Endothelial cell (in vitro differentiated cells): ENCODE measurements around the gene SHISA8. TPM values are rescaled to one million over a fixed set of nuclear protein-coding genes. Genes with fewer than 3 reads are reported as not detected.

Experiments used
- DNase-seq: peaks from one replicate; pipeline ENCODE4 v3.0.0; 2021; ENCODE audit warnings: low spot score
- H3K27ac Mint-ChIP-seq: one replicate; pipeline ENCODE4 v1.8.0; 2021; ENCODE audit warnings: mixed read lengths, inconsistent platforms; ENCODE audit not compliant: unreplicated experiment
- H3K27me3 Mint-ChIP-seq: one replicate; pipeline ENCODE4 v1.8.0; 2021; ENCODE audit warnings: mild to moderate bottlenecking, moderate library complexity, mixed read lengths, inconsistent platforms; ENCODE audit not compliant: unreplicated experiment
- H3K36me3 Mint-ChIP-seq: one replicate; pipeline ENCODE4 v1.8.0; 2021; ENCODE audit warnings: mild to moderate bottlenecking, low read depth, mixed read lengths, inconsistent platforms; ENCODE audit not compliant: unreplicated experiment
- H3K4me1 Mint-ChIP-seq: one replicate; pipeline ENCODE4 v1.8.0; 2021; ENCODE audit warnings: mild to moderate bottlenecking, mixed read lengths, inconsistent platforms; ENCODE audit not compliant: unreplicated experiment
- H3K4me3 Mint-ChIP-seq: one replicate; pipeline ENCODE4 v1.8.0; 2021; ENCODE audit warnings: mild to moderate bottlenecking, mixed read lengths, inconsistent platforms; ENCODE audit not compliant: unreplicated experiment
- H3K9me3 Mint-ChIP-seq: one replicate; pipeline ENCODE4 v1.8.0; 2021; ENCODE audit warnings: mixed read lengths, inconsistent platforms; ENCODE audit not compliant: unreplicated experiment
- total RNA-seq: library from RNA; stranded (reverse); fragmentation: NEBNext Ultra II Directional; extraction: Animal tissue kit (Norgen Biotek cat#: 25700); gene quantifications from one replicate; pipeline ENCODE4 v1.2.1, GENCODE V29; 2021; ENCODE audit not compliant: unreplicated experiment
- TF ChIP-seq, protein P1 (sequence below): fragments of 200-600 bp; sonication (generic); IDR thresholded peaks from one replicate; pipeline ENCODE4 v1.5.0; 2021; ENCODE audit warnings: antibody characterized with exemption; ENCODE audit not compliant: unreplicated experiment

The SHISA8 gene
- total RNA-seq, 1 donor from 2014 or later: 0.41 TPM

DNA sequence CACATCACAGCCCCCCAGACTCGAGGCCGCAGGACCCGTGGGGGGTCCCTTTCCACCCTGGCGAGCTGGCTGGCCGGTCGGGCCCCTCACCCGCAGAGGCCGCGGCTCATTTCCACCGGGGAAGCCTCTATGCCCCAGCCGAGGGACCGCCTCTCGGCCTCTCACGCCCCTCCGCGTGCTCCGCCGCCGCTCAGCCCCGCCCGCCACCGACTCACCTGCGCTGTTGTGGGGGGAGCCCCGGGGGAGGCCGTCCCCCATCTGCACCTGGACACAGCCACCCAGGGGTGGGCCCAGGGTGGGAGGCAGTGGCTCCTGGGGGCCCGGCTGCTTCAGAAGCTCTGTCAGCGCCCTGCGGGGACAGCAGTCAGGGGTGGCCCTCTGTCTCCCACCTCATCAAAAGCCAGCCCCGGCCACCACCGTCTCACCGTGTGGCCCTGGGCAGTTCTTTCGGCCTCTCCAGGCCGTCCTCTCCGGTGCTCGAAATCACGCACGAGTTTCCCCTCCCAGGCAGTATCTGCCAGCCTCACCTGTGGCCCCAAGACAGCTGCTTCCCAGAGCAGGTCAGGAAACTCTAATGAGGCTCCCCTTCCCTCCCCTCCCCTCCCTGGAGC is 3.8 kb downstream of the SHISA8 start:
- TF ChIP-seq, protein P1, sequence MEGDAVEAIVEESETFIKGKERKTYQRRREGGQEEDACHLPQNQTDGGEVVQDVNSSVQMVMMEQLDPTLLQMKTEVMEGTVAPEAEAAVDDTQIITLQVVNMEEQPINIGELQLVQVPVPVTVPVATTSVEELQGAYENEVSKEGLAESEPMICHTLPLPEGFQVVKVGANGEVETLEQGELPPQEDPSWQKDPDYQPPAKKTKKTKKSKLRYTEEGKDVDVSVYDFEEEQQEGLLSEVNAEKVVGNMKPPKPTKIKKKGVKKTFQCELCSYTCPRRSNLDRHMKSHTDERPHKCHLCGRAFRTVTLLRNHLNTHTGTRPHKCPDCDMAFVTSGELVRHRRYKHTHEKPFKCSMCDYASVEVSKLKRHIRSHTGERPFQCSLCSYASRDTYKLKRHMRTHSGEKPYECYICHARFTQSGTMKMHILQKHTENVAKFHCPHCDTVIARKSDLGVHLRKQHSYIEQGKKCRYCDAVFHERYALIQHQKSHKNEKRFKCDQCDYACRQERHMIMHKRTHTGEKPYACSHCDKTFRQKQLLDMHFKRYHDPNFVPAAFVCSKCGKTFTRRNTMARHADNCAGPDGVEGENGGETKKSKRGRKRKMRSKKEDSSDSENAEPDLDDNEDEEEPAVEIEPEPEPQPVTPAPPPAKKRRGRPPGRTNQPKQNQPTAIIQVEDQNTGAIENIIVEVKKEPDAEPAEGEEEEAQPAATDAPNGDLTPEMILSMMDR: no peak
- Mint-ChIP-seq H3K4me3 (no peak overlapping the region), H3K27me3 (peaks cover 29% of the 10 kb centered on the region)

DNA sequence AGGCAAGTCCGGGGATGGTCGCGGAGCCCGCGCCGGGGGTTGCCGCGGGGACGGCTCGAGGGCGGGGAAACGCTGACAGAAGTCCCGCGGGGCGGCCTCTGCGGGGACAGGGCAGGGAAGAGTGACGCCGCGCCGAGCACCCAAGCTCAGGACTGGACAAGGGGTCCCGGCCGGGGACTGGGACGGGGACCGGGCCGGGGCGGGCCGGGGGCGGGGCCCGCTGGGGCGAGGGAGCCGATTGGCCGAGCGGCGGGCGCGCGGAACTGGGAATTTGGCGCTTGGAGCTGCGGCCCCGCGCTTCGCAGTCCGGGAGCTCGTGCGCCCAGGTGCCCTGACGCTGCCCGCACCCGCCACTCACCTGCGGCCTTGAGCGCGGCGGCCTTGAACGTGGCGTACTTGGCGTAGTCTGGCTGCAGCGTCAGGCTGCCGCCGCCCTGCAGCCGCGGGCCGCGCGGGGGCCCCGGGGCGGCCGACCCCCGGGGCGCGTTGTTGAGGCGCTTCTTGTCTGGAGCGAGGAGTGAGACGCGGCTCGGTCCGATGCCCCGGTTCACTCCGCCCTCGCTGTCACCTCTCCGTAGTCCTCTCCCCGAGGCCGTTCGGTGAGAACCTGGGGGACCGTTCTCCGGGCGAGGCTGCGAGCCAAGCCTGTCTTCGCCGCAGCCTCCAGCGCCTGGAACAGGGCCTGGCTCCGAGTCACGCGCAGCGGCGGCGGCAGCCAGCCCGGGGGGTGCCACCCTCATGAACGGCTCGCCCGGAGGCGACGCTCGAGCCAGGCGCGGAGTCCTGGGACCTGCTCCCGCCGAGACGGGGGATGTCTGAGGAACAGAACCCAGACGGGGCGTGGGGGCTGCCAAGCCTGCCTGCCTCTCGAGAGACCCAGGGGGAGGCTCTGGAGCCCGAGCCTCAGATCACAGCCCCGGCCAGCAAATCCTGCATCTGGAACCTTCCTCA is 4.5 kb downstream of the SHISA8 start:
- Mint-ChIP-seq H3K27me3 (peaks cover 25% of the 10 kb centered on the region), H3K4me1 (peaks cover 9% of the 10 kb centered on the region), H3K4me3 (no peak overlapping the region), H3K27ac (no peak overlapping the region), H3K36me3 (peaks cover 10% of the 10 kb centered on the region), H3K9me3 (no peaks in the 10 kb centered on the region)
- TF ChIP-seq, protein P1: no peak
- peak; percentile 42 for DNase-seq

More for the DNA sequence above, 3.8 kb downstream of the SHISA8 start:
- Mint-ChIP-seq H3K9me3 (no peaks in the 10 kb centered on the region), H3K27ac (no peak overlapping the region), H3K36me3 (peaks cover 3% of the 10 kb centered on the region), H3K4me1 (peaks cover 13% of the 10 kb centered on the region)
- no peak for DNase-seq

- DNase-seq: peak; percentile 13
- peaks cover 9% of the 10 kb centered on the region for H3K4me1 Mint-ChIP-seq
Observed at GRCh38 chr22:41909310-41910049, 5.4 kb downstream of the SHISA8 start.

GRCh38 chr22:41908411-41909309 is 6.2 kb downstream of the SHISA8 start:
- Mint-ChIP-seq H3K36me3 (peaks cover 15% of the 10 kb centered on the region), H3K9me3 (no peaks in the 10 kb centered on the region), H3K27me3 (peaks cover 25% of the 10 kb centered on the region), H3K4me1 (peaks cover 9% of the 10 kb centered on the region), H3K4me3 (no peak overlapping the region), H3K27ac (no peak overlapping the region)
- peak; percentile 15 for DNase-seq
- TF ChIP-seq, protein P1: no peak

More at GRCh38 chr22:41909310-41910049, 5.4 kb downstream of the SHISA8 start:
- H3K9me3 Mint-ChIP-seq: no peaks in the 10 kb centered on the region
- peak overlapping the region; percentile 67 for H3K27ac Mint-ChIP-seq
- TF ChIP-seq, protein P1: no peak
- no peak overlapping the region for H3K4me3 Mint-ChIP-seq
- H3K36me3 Mint-ChIP-seq: peaks cover 10% of the 10 kb centered on the region
- H3K27me3 Mint-ChIP-seq: peaks cover 25% of the 10 kb centered on the region
